Heart left ventricle (tissue), 13 donors: Measurements from ENCODE around the gene ERH.

Experiments
- POLR2A ChIP-seq, 2 donors: fragments of 450-650 bp; IDR thresholded peaks; one replicate each; pipeline ENCODE4 v1.6.1; 2017; ENCODE audit warnings: antibody characterized with exemption in 2 of 2, mild to moderate bottlenecking in 2 of 2, moderate library complexity in 2 of 2
- TF ChIP-seq, protein P1 (sequence below), 12 donors: fragments of 200-600 bp; sonication (generic) in 4 of 12; IDR thresholded peaks; one replicate each; pipeline versions ENCODE4 v1.5.0 to v1.8.0; 2018 to 2022; ENCODE audit warnings: antibody characterized with exemption in 12 of 12, mild to moderate bottlenecking in 5 of 12
- donor health status: ischemic (EF 13 %, LVEDD 7.1; RV severe dilation, severe dysfunction).
- donor health status: DM: no; HTN: yes; CAD: no.
- donor health status: DM: no; HTN: no; CAD: no.
- donor health status: ischemic (EF 25% LVEDD 6.9; RV normal size, moderate dysfunction).
- donor health status: ischemic (EF 25% LVEDD 5.7; RV mildly dilated, moderate dysfunction).
- donor health status: ischemic (EF 35%, LVEDD 5.7; RV mildly dilated, moderate dysfunction).
- donor health status: nonischemic (EF 11% LVEDD 7.7; RV severe dilation, severe dysfunction).
- donor health status: DM: yes; HTN: yes; CAD: no.
- donor health status: PGD.
- donor health status: ischemic (EF 29% LVEDD 5.4; RV normal size, mild dysfunction).
- donor health status: nonischemic (EF 23%, LVEDD 6.1; RV moderate dilation, normal function).

DNA sequence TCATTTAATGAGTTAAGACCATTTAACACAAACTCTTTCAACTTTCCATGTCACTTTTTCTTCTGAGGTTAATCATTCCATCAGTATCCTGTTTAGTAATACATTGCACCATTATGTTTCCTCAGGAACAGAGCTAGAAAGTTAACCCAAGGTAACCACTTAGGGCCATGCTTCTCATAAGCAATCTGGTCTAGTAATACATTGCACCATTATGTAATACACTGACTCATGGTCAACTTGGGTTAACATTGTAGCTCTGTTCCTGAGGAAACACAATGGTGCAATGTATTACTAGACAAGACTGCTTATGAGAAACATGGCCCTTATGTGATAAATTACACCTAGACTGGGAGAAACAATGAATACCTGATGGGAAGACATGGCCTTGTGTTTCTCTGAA, 21.7 kb downstream of the ERH start:
- TF ChIP-seq, protein P1, sequence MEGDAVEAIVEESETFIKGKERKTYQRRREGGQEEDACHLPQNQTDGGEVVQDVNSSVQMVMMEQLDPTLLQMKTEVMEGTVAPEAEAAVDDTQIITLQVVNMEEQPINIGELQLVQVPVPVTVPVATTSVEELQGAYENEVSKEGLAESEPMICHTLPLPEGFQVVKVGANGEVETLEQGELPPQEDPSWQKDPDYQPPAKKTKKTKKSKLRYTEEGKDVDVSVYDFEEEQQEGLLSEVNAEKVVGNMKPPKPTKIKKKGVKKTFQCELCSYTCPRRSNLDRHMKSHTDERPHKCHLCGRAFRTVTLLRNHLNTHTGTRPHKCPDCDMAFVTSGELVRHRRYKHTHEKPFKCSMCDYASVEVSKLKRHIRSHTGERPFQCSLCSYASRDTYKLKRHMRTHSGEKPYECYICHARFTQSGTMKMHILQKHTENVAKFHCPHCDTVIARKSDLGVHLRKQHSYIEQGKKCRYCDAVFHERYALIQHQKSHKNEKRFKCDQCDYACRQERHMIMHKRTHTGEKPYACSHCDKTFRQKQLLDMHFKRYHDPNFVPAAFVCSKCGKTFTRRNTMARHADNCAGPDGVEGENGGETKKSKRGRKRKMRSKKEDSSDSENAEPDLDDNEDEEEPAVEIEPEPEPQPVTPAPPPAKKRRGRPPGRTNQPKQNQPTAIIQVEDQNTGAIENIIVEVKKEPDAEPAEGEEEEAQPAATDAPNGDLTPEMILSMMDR (IDR thresholded peaks at IDR 0.05), result no peak
- no peak for TF ChIP-seq POLR2A (IDR thresholded peaks at IDR 0.05)
